Left ventricle myocardium inferior (tissue), 1 donor: ENCODE results near the gene GPR39. TPM values are rescaled to one million over a fixed set of nuclear protein-coding genes. Genes with fewer than 3 reads are reported as not detected.
"Not testable (repeated sequence)": the region's sequence is repeated elsewhere in the genome, so short reads cannot be mapped to it uniquely, and the experiment has no call there.

Experiments used
- DNase-seq: peaks from one replicate; pipeline ENCODE4 v3.0.0-alpha.2; 2020
- H3K27ac ChIP-seq: fragments of 200-600 bp; replicated peaks from 2 replicates; pipeline ENCODE4 v1.8.0; 2021
- H3K27me3 ChIP-seq: fragments of 200-600 bp; 2 replicates; pipeline ENCODE4 v1.8.0; 2021; ENCODE audit warnings: low read depth
- H3K36me3 ChIP-seq: fragments of 200-600 bp; 2 replicates; pipeline ENCODE4 v1.8.0; 2021
- H3K4me1 ChIP-seq: fragments of 200-600 bp; 2 replicates; pipeline ENCODE4 v1.8.0; 2021
- H3K4me3 ChIP-seq: fragments of 200-600 bp; 2 replicates; pipeline ENCODE4 v1.8.0; 2021; ENCODE audit warnings: mild to moderate bottlenecking, moderate library complexity
- H3K9me3 ChIP-seq: fragments of 200-600 bp; replicated peaks from 2 replicates; pipeline ENCODE4 v1.8.0; 2021
- CTCF ChIP-seq: fragments of 200-600 bp; IDR thresholded peaks from 2 replicates; pipeline ENCODE4 v1.8.0; 2021; ENCODE audit warnings: antibody characterized with exemption, mild to moderate bottlenecking, borderline replicate concordance
- intact Hi-C: fragments of 100-400 bp; cut with micrococcal nuclease; formaldehyde crosslinking; loops from one replicate; pipeline ENCODE4 v1.11.0; 2022
- total RNA-seq: library from RNA; stranded (reverse); fragmentation: NEBNext Ultra II Directional; extraction: Animal tissue kit (Norgen Biotek cat#: 25700); gene quantifications from one replicate; pipeline ENCODE4 v1.2.1, GENCODE V29; 2021
- donor health status: DM: no; HTN: yes; CAD: no; lungs with severe emphysema.

The GPR39 gene
- total RNA-seq, 1 donor from 2014 or later, result not detected

- no peak overlapping the region for H3K4me3 ChIP-seq
- DNase-seq, result no peak
- H3K9me3 ChIP-seq, result peaks cover 8% of the 10 kb centered on the region
- intact Hi-C loops, result no loop called here
- TF ChIP-seq CTCF, result no peak
- no peaks in the 10 kb centered on the region for H3K36me3 ChIP-seq
- H3K27ac ChIP-seq, result no peak overlapping the region
- no peaks in the 10 kb centered on the region for H3K4me1 ChIP-seq
- H3K27me3 ChIP-seq, result no peaks in the 10 kb centered on the region
Observed at GRCh38 chr2:132515010-132515409, 98.4 kb downstream of the GPR39 start.

DNA sequence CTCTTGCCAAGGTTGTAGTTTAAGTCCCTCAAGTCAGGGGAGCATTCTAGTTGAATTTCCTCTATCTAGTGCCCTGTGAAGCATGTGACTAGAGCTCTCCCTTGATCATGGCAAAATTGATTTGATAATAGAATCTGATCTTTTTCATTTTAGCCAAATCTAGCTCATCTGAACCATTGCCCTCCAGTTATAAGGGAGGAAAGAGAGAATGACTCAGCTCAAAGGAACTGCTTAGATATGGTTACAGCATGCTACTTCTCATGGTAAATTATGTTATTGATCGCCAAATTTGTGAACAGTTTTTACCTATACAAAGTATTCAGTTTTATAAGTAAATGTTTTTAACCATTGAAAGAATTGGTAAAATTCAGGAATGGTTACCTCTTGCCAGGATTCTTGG, 100.8 kb downstream of the GPR39 start:
- Histone ChIP-seq H3K27me3 (peaks cover 9% of the 10 kb centered on the region), H3K27ac (no peak overlapping the region), H3K4me1 (no peaks in the 10 kb centered on the region), H3K4me3 (no peak overlapping the region), H3K9me3 (no peaks in the 10 kb centered on the region), H3K36me3 (no peaks in the 10 kb centered on the region)
- no peak for TF ChIP-seq CTCF
- intact Hi-C loops, result no loop called here
- DNase-seq, result no peak

- Histone ChIP-seq H3K9me3 (no peaks in the 10 kb centered on the region), H3K4me1 (no peaks in the 10 kb centered on the region), H3K4me3 (no peak overlapping the region), H3K27me3 (peaks cover 18% of the 10 kb centered on the region), H3K36me3 (no peaks in the 10 kb centered on the region), H3K27ac (no peak overlapping the region)
- intact Hi-C loops, result no loop called here
- no peak for TF ChIP-seq CTCF
- no peak for DNase-seq
Observed at GRCh38 chr2:132518302-132518701, 101.7 kb downstream of the GPR39 start.

DNA sequence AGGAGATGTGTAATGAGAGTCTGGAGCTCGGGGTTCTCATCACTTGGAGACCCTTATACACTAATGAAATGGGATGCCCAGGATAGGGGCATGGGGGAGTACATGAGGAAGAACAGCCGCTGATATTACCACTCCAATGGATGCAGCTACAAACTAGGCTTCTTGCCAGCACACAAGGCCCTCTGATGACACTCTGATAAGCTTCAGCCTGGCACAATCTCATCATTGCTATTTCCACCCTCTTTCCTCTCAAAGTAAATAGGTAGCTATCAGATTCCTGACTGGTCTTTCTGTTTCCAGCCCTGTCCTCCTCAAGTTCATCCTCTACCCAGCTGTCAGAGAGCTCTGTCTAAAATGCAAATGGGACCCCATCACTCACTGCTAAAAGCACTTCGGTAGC, 103.0 kb downstream of the GPR39 start:
- no peak for TF ChIP-seq CTCF
- no peaks in the 10 kb centered on the region for H3K4me1 ChIP-seq

GRCh38 chr2:132521341-132521740, 104.7 kb downstream of the GPR39 start:
- Histone ChIP-seq H3K4me1 (no peaks in the 10 kb centered on the region), H3K27ac (no peak overlapping the region), H3K4me3 (no peak overlapping the region), H3K27me3 (peaks cover 32% of the 10 kb centered on the region), H3K9me3 (no peaks in the 10 kb centered on the region), H3K36me3 (no peaks in the 10 kb centered on the region)
- DNase-seq, result no peak
- no peak for TF ChIP-seq CTCF
- intact Hi-C loops, result no loop called here

More for the DNA sequence above, 103.0 kb downstream of the GPR39 start:
- no peak for DNase-seq
- Histone ChIP-seq H3K27ac (no peak overlapping the region), H3K27me3 (peaks cover 30% of the 10 kb centered on the region), H3K9me3 (no peaks in the 10 kb centered on the region), H3K4me3 (no peak overlapping the region), H3K36me3 (no peaks in the 10 kb centered on the region)
- intact Hi-C loops, result no loop called here

DNA sequence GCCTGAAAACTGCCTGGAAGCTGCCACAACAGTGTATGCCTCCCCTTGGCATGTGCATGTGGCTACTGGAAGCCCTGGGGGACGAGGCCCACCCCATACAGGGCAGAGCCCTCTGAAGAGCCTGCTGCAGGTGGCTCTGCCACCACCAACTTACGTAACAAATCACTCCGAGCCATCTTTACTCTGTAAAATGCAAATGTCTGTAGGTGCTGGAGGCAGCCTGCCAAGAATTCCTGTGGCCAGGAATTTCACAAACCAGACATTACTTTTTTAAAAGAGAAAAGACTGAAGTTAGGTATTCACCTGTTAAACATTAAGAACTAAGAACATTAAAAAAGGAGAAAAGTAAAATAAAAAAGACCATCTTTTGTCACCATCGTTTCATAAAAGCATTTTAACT, 106.3 kb downstream of the GPR39 start:
- intact Hi-C loops, result no loop called here
- DNase-seq, result no peak

GRCh38 chr2:132537061-132537460, 120.5 kb downstream of the GPR39 start:
- intact Hi-C loops, result not testable (repeated sequence)

More for the DNA sequence above, 106.3 kb downstream of the GPR39 start:
- no peaks in the 10 kb centered on the region for H3K36me3 ChIP-seq
- H3K27me3 ChIP-seq, result peaks cover 38% of the 10 kb centered on the region
- no peak for TF ChIP-seq CTCF
- no peak overlapping the region for H3K27ac ChIP-seq
- no peaks in the 10 kb centered on the region for H3K9me3 ChIP-seq
- H3K4me1 ChIP-seq, result no peaks in the 10 kb centered on the region
- H3K4me3 ChIP-seq, result no peak overlapping the region

More at GRCh38 chr2:132537061-132537460, 120.5 kb downstream of the GPR39 start:
- DNase-seq, H3K36me3 ChIP-seq, H3K4me3 ChIP-seq, H3K27ac ChIP-seq, H3K4me1 ChIP-seq: not testable (repeated sequence)
- peaks cover 45% of the 10 kb centered on the region for H3K9me3 ChIP-seq
- peaks cover 34% of the 10 kb centered on the region for H3K27me3 ChIP-seq
